Subcutaneous adipose tissue (tissue), 4 donors: ENCODE data around the gene SMG6. TPM values are rescaled to one million over a fixed set of nuclear protein-coding genes. Genes with fewer than 3 reads are reported as not detected.

Source experiments
- total RNA-seq, 4 donors: library from RNA; depleted of rRNA; stranded (reverse); fragments of >200 nt; gene quantifications; one replicate each; pipeline ENCODE4 v1.1.0, GENCODE V29; 2016
- TF ChIP-seq, protein P1 (sequence below): fragments of 450-650 bp; IDR thresholded peaks from one replicate; pipeline ENCODE4 v1.5.1; 2016; ENCODE audit warnings: low read depth, mild to moderate bottlenecking, control low read depth, antibody characterized with exemption, moderate library complexity

The SMG6 gene
- total RNA-seq, 4 donors from 2014 or later: 14.5 to 50.7 (median 19.4) TPM

DNA sequence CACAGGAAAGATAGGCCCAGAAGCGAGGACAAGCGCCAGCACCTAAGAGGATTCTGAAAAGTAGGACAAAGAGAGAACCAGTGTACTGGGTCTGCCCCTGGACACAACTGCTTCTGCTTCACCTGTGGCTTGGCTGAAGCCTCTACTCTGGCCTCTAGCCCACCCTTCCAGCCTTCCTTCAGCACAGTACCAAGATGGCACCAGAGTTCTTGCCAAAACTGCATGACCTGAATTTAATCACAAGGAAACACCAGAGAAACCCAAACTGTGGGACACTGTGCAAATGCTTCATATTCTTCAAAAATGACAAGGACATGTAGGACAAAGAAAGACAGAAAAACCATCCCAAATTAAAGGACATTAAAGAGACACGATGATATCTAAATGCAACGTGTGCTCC, 116.6 kb downstream of the SMG6 start:
- TF ChIP-seq, protein P1, sequence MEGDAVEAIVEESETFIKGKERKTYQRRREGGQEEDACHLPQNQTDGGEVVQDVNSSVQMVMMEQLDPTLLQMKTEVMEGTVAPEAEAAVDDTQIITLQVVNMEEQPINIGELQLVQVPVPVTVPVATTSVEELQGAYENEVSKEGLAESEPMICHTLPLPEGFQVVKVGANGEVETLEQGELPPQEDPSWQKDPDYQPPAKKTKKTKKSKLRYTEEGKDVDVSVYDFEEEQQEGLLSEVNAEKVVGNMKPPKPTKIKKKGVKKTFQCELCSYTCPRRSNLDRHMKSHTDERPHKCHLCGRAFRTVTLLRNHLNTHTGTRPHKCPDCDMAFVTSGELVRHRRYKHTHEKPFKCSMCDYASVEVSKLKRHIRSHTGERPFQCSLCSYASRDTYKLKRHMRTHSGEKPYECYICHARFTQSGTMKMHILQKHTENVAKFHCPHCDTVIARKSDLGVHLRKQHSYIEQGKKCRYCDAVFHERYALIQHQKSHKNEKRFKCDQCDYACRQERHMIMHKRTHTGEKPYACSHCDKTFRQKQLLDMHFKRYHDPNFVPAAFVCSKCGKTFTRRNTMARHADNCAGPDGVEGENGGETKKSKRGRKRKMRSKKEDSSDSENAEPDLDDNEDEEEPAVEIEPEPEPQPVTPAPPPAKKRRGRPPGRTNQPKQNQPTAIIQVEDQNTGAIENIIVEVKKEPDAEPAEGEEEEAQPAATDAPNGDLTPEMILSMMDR: no peak

DNA sequence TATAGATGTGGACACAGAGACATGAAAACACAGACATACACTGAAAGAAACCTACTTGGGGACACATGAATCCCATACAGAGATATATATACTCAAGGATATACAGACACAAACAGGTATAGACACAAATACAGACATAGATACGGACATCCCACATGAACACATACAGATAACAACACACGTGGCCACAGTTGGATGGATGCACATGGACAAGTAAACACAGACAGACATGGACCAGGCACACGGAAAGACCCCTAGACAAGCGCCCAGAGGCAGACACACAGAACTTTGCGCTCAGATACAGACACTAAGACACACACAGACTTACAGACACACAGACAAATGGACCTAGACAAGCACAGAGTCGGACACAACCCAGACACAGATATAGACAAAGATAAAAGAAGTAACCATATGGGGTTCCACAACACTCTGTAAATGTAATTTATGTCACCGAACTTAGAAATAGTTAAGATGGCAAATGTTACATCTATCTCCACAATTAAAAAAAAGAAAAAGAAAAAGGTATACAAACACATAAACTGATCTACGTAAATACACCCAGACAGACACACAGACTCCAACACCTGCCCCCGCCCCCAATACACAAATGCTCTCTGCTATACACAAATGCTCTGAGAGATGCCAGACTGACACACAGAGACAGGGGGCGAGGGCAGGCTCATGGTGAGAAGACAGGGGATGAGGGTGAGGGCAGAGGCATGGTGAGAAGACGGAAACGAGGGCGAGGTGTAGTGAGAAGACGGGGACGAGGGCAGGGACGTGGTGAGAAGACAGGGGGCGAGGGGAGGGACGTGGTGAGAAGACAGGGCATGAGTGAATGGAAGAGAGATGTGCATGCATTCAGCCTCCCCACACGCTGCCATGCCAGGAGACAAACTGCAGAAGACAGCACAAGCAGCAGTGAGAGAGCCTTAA, 118.3 kb downstream of the SMG6 start:
- TF ChIP-seq, protein P1: no peak

DNA sequence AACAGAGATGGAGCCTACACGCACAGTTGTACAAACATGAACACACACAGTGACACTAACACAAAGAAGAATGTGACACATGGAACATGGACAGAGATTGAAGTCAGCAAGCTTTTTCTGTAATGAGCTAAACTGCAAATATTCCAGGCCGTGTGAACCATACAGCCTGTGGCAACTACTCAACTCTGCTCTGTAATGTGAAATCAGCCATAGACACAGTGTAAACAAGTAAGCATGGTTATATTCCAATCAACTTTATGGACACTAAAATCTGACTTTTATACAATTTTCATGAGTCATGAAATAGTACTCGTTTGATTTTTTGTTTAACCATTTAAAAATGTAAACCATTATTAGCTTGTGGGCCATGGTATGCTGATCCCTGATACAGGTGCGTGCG, 120.2 kb downstream of the SMG6 start:
- TF ChIP-seq, protein P1: no peak

DNA sequence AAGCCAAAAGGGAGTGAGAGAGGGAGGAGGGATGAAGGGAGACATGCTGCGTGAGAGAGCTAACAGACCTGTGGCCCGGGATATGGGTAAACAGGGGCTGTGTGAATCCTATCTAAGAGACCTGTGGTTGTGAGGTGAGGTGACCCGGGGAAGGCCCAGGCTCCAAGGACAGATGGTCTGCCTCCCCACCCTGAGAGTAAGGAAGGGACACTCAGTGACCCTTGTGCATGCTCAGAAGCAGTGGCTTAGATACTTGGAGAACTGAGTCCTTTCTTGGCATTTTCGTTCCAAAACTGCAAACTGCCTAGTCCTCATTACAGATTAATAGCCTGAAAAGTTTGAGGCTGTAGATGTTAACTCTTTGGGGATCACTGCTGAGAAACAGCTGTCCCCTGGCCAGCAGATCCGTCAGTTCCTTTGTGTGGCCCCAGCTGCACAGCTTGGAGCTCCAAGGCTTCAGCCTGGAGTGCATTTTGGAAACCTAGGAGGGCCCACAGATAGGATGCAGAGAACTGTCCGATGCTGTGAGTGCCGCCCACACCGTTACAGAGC, 121.6 kb downstream of the SMG6 start:
- TF ChIP-seq, protein P1: no peak

DNA sequence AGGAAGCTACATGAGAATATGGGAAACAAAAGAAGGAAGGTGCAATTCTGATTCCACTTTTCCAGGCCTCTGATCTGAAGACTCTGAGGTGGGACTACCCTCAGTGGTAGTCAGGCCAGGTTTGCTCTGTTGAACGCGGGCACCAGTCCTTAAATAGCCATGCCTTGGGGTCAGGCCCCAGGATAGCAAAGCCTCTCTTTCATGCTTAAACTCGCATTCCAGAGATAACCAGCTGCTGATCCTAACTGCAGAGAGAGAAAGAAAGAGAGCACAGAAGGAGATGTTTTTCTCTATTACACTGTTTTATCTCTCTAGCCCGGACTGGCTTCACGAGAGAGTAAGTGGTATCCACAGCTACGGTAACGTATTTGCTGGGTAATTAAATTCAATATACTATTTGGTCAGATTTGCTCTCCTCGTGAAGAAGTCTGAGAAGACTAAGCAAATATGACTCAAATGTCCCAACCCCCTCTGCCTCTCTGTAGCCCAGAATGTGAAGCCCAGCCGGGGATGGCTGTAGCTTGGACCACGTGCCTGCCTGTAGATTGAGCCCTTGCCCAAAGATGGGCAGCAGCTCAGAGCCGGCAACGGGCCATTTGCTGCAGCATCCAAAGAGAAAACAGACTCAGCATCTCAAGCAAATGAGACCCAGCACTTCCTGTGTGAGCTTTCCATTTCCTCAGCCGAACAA, 122.2 kb downstream of the SMG6 start:
- TF ChIP-seq, protein P1: no peak

DNA sequence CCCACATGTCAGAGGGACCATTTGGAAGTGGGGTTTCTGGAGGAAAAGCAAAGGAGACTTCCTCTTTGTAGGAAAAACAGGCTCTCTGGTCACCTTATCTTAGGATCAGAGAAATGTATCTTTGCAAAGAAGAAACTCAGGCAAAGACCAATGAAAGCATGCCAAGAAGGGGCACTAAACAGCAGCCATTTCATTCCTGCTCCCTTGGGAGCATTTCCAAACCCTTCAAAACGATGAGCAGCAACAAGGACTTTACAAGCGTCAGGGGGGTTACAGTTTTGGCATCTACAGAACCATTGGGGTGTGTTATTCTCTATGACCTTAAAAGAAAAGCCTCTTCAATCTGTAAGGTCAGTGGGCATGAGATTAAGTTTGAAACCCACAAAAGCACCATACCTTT, 122.8 kb downstream of the SMG6 start:
- TF ChIP-seq, protein P1: no peak
